GM12891 (cell line): Measurements from ENCODE around the gene PRSS22.

Experiments
- DNase-seq: peaks from one replicate; pipeline ENCODE4 v3.0.0; 2011; ENCODE audit warnings: low spot score; ENCODE audit not compliant: insufficient read length
- FAIRE-seq: peaks from 2 replicates; lab custom pipeline; 2011; peaks lifted over from hg19 to GRCh38; lab: Jason Lieb, UNC
- PAX5 ChIP-seq: IDR thresholded peaks from 2 replicates; pipeline ENCODE4 v1.6.1; 2011; ENCODE audit warnings: low read length, moderate library complexity, mild to moderate bottlenecking; ENCODE audit not compliant: insufficient read depth, severe bottlenecking
- POLR2A ChIP-seq: IDR thresholded peaks from 2 replicates; pipeline ENCODE4 v1.6.1; 2011; ENCODE audit warnings: low read depth, low read length, control low read depth
- POLR2AphosphoS5 ChIP-seq: IDR thresholded peaks from 2 replicates; pipeline ENCODE4 v1.6.1; 2011; ENCODE audit warnings: low read depth, low read length, control low read depth
- POU2F2 ChIP-seq: IDR thresholded peaks from 2 replicates; pipeline ENCODE4 v1.6.1; 2011; ENCODE audit warnings: low read depth, mild to moderate bottlenecking, control low read depth, low read length, moderate library complexity
- SPI1 ChIP-seq: IDR thresholded peaks from 2 replicates; pipeline ENCODE4 v1.6.1; 2011; ENCODE audit warnings: low read depth, low read length, control low read depth
- TAF1 ChIP-seq: IDR thresholded peaks from 2 replicates; pipeline ENCODE4 v1.6.1; 2011; ENCODE audit warnings: low read depth, low read length, control low read depth

The PRSS22 gene

DNA sequence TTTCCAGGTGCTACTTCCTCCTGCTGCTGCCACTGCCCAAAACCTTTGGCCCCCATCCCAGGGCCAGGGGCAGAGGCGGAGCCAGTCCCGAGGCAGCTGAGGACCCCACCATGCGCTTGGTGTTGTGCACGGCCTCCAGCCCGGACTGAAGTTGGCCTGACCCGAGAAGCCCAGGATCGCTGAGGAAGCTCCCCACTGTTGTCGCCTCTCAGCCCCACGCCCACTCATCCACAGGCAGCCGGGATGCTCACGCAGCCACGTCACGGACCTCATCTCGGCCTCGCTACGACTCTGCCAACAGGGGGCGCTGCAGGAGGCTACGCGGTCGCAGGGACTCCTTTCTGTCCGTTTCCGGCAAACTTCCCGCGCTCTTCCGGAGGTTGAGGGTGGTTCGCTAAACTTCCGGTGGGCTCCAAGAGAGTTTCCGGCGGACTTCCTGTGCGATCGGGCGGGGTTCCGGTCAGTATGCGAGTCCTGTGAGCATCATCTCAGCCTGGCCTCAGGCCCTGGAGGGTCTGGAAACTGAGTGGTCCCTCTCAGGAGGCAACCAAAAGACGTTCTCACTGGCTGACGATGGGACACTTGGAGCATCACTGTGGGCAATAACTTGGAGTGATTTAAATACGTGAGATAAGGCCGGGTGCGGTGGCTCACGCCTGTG is 15.5 kb downstream of the PRSS22 start:
- FAIRE-seq: peak; percentile 94
- DNase-seq: peak; percentile 75
- TF ChIP-seq POLR2A (no peak), POU2F2 (no peak), SPI1 (no peak), PAX5 (no peak), POLR2AphosphoS5 (no peak), TAF1 (no peak)

DNA sequence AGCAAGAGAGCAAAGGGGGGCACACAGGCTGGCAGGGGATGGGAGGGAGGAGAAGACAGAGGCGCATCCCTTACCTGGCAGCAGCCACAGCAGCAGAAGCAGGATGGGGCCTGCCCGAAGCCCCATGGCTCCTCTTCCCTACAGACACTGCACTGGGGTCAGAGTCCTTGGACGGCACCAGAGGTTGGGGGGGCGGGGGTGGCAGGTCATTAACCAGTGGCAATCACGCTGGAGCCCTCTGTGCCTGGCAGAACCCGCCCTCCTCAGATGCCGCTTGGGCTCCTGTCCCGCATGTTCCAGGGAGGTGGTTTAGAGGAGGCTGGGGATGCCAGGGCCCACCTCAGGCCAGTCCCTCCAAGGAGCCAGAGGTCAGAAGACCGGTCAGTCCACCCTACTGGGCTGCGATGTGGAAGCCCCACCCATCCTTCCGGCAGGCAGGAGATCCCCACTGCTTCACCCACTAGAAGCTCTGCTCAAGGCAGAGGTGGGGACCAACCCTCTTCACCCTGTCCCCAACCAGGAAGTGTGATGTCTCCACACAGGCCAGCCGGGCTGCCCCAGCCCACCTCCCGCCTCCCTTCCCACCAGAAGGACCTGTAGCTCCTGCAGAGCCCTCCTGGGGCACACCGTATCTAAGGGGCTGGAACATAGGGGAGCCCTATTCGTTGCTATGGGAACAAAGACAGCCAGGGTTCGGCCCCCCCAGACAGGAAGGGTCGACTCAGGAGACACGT is 16.2 kb downstream of the PRSS22 start:
- FAIRE-seq (no peak), DNase-seq (no peak)
- TF ChIP-seq POLR2A: no peak
- TF ChIP-seq POU2F2: no peak
- no peak for TF ChIP-seq PAX5
- no peak for TF ChIP-seq POLR2AphosphoS5
- TF ChIP-seq SPI1: no peak
- TF ChIP-seq TAF1: no peak

DNA sequence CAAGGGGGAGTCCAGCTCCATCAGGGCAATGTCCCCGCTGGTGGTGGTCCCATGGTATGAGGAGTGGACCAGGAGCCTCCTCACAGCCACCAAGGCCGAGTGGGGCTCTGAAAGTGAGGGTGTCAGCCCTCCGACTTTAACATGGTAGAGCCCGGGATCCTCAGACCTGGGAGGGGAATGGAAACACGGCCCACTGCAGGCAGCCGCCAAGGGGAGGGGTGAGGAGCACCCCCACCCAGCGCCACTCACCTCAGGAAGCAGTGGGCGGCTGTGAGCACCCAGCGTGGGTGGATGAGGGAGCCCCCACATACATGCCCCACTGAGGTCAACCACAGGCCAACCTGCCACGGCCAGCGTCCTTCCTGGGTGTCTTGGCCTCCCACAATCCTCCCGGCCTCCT is 17.1 kb downstream of the PRSS22 start:
- TF ChIP-seq POLR2A: no peak
- no peak for TF ChIP-seq TAF1
- no peak for TF ChIP-seq PAX5
- DNase-seq (no peak), FAIRE-seq (no peak)

DNA sequence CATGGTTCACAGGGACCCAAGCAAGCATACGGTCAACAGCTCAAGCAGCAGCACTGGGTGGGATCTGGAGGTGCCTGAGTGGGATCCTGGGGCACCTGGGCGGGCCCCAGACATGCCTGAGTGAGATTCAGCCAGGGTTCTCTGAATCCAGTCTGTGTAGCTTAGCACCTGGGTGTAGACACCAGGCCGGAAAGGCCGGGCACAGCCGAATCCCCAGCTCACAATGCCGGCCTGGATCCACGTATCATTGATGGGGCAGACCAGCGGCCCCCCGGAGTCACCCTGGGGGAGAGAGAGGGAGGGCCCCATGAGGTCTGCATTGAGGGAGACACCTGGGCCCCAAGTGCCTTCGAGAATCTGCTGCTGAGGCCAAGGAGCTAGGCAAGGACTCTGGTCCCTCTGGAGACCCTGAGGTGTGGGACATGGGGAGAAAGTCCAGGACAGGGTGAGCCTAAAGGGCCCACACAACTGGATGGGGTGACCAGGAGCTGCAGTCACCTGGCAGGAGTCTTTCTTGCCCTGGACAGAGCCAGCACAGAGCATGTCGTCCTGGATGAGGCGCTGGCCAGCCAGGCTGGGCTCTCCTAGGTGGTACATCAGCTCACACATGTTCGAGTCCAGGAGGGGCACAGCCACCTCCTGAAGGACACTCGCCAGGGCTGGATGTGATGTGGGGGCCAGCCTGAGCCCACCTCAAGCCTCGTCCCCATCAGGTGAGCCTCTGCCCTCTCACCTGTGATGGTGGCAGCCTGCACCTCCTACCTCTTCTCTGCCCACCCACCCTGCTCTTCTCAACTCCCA is 18.1 kb downstream of the PRSS22 start:
- TF ChIP-seq POLR2A: no peak
- no peak for TF ChIP-seq TAF1
- no peak for TF ChIP-seq SPI1
- TF ChIP-seq POU2F2: no peak
- no peak for TF ChIP-seq POLR2AphosphoS5
- TF ChIP-seq PAX5: no peak
- DNase-seq (no peak), FAIRE-seq (no peak)

DNA sequence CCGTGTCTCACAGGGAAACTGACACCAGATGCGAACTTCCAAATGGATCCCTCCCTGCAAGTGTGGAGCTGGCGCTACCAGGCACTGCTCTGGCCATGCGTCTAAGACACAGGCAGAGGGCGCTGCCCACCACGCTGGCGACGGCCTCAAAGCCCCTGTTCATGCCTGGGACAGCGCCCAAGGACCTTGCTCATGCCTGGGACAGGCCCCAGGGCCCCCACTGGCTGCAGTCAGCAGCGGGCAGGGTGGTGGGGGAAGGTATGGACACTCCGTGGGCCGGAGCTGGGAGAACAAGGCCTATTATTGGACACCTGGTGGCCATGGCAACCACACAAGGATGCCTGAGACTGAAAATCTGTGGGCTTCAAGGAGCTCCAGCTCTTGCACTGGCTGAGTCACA is 19.0 kb downstream of the PRSS22 start:
- TF ChIP-seq POLR2A (no peak), POU2F2 (no peak)
- DNase-seq (peak; percentile 79), FAIRE-seq (peak; percentile 90)

DNA sequence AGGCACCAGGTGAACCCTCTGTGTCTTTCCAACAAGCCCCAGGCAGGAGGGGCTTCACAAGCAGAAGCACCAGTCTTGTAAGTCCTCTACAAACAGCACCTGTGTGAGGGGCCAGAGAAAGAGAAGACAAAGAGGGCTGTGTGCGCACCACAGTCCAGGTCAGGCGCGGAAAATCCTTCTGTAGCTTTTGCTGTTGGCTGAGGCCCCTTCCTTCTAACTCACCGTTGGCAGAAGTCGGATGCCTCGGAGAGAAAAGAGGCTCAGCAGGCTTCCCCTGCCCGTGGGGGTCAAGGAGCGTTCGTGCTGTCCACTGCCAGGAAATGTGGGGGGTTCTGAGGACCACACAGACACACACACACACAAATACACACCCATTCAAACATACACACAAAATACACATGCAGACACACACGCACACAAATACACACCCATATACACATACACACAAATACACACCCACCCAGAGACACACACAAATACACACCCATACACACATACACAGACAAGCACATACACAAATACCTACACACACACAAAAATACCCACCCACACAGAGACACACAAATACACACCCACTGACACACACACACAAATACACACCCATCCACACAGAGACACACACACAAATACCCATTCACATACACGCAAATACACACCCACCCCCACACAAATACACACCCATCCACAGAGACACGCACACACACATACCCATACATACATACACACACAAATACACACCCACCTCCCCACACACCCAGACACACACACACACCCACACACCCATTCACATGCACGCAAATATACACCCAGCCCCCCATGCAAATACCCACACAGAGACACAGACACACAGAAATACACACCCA is 21.1 kb downstream of the PRSS22 start:
- peak; percentile 20 for FAIRE-seq
- no peak for DNase-seq
- TF ChIP-seq POLR2AphosphoS5 (no peak), PAX5 (no peak), SPI1 (no peak), POLR2A (no peak), POU2F2 (no peak)

- DNase-seq: no peak
- no peak for FAIRE-seq
- TF ChIP-seq TAF1 (no peak), SPI1 (peak; percentile 17; the same call in 1 of the 2 replicates)
These were observed 22.1 kb downstream of the PRSS22 start for GRCh38 chr16:2835638-2836493.

- FAIRE-seq: no peak
- TF ChIP-seq POLR2A: no peak
- no peak for TF ChIP-seq TAF1
- TF ChIP-seq SPI1: no peak
- TF ChIP-seq POLR2AphosphoS5: no peak
- no peak for TF ChIP-seq POU2F2
- TF ChIP-seq PAX5: no peak
- DNase-seq: no peak
These were observed 23.0 kb downstream of the PRSS22 start for GRCh38 chr16:2834968-2835367.

GRCh38 chr16:2833776-2834175 is 24.2 kb downstream of the PRSS22 start:
- no peak for TF ChIP-seq POLR2A
- TF ChIP-seq SPI1: 0 out of 2 replicates have a peak, but pooled peaks have one; percentile 5
- DNase-seq: no peak
- no peak for FAIRE-seq
